ENCODE data around the gene TIMP4. TPM values are rescaled to one million over a fixed set of nuclear protein-coding genes. Genes with fewer than 3 reads are reported as not detected.

TIMP4 gene
- 0.10 TPM in 1 of 2 replicates, not detected in the other for total RNA-seq (2014; rRNA removed; shearing (Covaris generic); ENCODE audit: low replicate concordance)

GRCh38 chr3:12158387-12159226, at the start of gene TIMP4:
TIMP4 (minus strand) TSS chr3:12158912; CDS start chr3:12158840, 72 bp downstream.
- Histone ChIP-seq H3K4me3 (no peak within 1 kb of the TSS), H3K27me3 (no peaks in the 10 kb centered on the region), H3K36me3 (no peaks in the 10 kb centered on the region), H3K9me3 (no peaks in the 10 kb centered on the region)
- DNase-seq = peak; percentile 35

DNA sequence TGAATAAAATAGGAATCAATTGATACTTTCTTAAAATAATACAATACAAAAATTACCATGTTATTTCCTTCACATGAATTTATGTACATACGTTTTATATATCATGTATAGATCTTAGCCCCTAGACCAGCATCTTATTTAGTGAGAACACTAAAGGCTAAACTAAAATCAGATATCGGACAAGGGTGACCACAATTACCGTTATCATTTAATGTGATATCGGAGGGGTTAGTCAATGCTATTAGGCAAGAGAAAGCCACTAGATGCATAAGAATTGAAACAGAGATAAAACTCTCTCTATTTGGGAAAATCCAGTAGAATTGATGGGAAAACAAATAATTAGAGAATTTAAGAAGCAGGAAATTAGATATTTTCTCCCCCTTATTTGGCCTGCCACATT, 46.5 kb upstream of the TIMP4 start:
- Histone ChIP-seq H3K27me3 (no peaks in the 10 kb centered on the region), H3K4me3 (no peak overlapping the region), H3K36me3 (no peaks in the 10 kb centered on the region), H3K9me3 (no peaks in the 10 kb centered on the region)
- DNase-seq = no peak

GRCh38 chr3:12201813-12202212, 43.1 kb upstream of the TIMP4 start:
- DNase-seq = no peak
- Histone ChIP-seq H3K9me3 (no peaks in the 10 kb centered on the region), H3K4me3 (no peak overlapping the region)

DNA sequence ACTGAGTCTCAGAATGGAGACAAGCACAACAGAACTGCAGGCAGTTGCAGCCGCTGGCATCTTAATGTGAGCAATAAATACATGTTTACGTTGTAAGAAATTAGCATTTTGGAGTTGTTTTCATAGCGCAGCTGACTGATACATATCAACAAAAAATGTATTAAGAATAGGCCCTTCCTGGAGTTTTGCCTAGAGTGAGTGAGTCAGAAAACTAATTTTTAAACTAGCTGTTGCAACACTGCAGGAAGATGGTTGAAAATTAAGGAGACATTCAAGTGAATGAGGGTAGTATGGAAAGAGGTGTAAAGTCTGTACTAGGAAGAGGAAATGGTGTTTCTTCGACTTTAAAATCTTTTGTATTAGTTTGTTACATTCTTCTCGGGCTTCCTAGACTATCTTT, 39.6 kb upstream of the TIMP4 start:
- Histone ChIP-seq H3K4me3 (no peak overlapping the region), H3K9me3 (no peaks in the 10 kb centered on the region), H3K36me3 (no peaks in the 10 kb centered on the region), H3K27me3 (no peaks in the 10 kb centered on the region)
- DNase-seq = no peak

More at GRCh38 chr3:12201813-12202212, 43.1 kb upstream of the TIMP4 start:
- H3K27me3 ChIP-seq = no peaks in the 10 kb centered on the region
- H3K36me3 ChIP-seq = no peaks in the 10 kb centered on the region

DNA sequence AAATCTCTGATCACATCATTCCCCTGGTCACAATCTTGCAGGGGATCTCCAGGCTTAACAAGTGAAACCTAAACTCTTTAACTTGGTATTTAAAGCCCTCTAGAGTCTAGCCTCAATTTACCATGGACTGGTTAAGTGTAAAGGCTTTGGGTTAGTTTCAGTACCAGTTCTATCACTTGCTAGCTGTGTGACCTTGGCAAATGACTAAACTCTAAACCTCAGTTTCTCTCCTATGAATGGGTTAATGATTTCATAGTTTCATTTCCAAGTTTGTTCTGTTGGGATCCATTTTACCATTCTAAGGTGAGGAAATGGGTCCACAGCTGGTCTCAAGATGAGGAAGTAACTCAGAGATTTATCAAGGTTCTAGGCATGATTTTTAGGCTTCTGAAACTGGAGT, 38.8 kb upstream of the TIMP4 start:
- Histone ChIP-seq H3K4me3 (no peak overlapping the region), H3K27me3 (no peaks in the 10 kb centered on the region), H3K36me3 (no peaks in the 10 kb centered on the region), H3K9me3 (no peaks in the 10 kb centered on the region)
- DNase-seq = no peak

- no peaks in the 10 kb centered on the region for H3K36me3 ChIP-seq
- no peak overlapping the region for H3K4me3 ChIP-seq
- no peaks in the 10 kb centered on the region for H3K27me3 ChIP-seq
- H3K9me3 ChIP-seq = no peaks in the 10 kb centered on the region
- no peak for DNase-seq
Measured at GRCh38 chr3:12196684-12197083, 38.0 kb upstream of the TIMP4 start.

GRCh38 chr3:12195231-12195630, 36.5 kb upstream of the TIMP4 start:
- Histone ChIP-seq H3K27me3 (no peaks in the 10 kb centered on the region), H3K4me3 (no peak overlapping the region), H3K36me3 (no peaks in the 10 kb centered on the region), H3K9me3 (no peaks in the 10 kb centered on the region)
- no peak for DNase-seq

DNA sequence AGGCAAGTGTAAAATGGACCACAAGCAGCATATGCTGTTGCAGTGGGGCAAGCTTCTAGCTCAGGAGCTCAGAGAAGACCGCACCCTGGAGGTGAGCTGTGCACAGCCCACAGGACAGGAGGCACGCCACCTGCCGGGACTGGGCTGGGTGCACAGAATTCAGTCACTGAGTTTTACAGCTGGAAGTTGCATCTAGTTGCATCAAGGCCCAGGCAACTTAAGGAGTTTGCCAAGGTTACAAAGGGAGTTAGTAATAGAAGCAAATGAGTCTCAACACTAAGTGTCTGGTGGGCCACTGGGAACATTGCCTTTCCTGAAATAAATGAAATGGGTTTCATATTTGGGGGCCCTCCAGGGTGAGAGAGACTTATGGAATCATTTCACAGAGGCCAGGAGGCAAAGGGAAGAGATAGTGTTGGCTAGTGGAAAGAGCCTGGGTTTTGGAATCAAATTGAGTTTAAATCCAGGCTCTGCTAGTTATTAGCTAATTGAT, 36.0 kb upstream of the TIMP4 start:
- Histone ChIP-seq H3K27me3 (no peaks in the 10 kb centered on the region), H3K9me3 (no peaks in the 10 kb centered on the region), H3K4me3 (no peak overlapping the region), H3K36me3 (no peaks in the 10 kb centered on the region)
- peak; percentile 27 for DNase-seq

GRCh38 chr3:12194209-12194608, 35.5 kb upstream of the TIMP4 start:
- Histone ChIP-seq H3K4me3 (no peak overlapping the region), H3K36me3 (no peaks in the 10 kb centered on the region), H3K27me3 (no peaks in the 10 kb centered on the region), H3K9me3 (no peaks in the 10 kb centered on the region)
- no peak for DNase-seq

- DNase-seq = peak; percentile 84
- Histone ChIP-seq H3K27me3 (no peaks in the 10 kb centered on the region), H3K9me3 (no peaks in the 10 kb centered on the region), H3K36me3 (no peaks in the 10 kb centered on the region), H3K4me3 (no peak overlapping the region)
Measured at GRCh38 chr3:12193485-12194165, 34.9 kb upstream of the TIMP4 start.

DNA sequence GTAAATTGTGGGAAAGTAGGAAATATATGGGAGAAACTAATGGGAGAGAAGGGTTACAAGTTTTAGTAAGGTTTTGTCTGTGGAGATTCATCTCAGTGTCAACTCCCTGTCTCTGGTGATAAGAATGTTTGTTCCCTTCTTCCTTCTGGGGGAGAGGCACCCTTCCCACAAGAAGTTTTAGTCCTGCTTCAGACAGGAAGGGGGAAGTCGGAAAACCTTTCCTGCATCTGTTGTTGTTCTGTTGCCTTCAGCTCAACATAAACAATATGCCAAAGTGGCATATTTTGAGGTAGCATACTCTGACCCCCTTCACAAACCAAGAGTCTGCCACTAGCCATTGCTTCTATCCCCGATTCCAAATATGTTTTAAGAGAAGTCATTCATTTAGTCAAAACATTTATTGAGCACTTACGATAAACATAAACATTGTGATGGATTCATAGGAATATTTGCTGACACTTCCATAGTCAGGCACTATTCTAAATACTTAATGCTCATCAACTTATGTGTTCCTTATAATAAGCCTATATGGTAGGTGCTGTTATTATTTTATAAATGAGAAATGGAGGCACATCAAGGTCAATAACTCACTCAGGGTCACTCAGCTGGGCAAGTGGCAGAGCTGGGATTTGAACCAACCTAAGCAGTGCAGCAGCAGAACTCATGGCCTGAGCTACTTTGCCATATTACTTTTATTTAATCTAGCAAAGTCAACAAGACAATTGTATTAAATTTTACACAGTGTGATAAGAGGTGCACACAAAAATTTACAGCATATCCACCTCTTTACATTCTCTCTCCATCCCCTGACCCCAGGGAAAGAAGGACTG, 34.2 kb upstream of the TIMP4 start:
- Histone ChIP-seq H3K36me3 (no peaks in the 10 kb centered on the region), H3K4me3 (no peak overlapping the region), H3K27me3 (no peaks in the 10 kb centered on the region), H3K9me3 (no peaks in the 10 kb centered on the region)
- DNase-seq = no peak

GRCh38 chr3:12192173-12192572, 33.5 kb upstream of the TIMP4 start:
- H3K27me3 ChIP-seq = no peaks in the 10 kb centered on the region
- H3K4me3 ChIP-seq = no peak overlapping the region
- no peak for DNase-seq
- no peaks in the 10 kb centered on the region for H3K9me3 ChIP-seq
- H3K36me3 ChIP-seq = no peaks in the 10 kb centered on the region

DNA sequence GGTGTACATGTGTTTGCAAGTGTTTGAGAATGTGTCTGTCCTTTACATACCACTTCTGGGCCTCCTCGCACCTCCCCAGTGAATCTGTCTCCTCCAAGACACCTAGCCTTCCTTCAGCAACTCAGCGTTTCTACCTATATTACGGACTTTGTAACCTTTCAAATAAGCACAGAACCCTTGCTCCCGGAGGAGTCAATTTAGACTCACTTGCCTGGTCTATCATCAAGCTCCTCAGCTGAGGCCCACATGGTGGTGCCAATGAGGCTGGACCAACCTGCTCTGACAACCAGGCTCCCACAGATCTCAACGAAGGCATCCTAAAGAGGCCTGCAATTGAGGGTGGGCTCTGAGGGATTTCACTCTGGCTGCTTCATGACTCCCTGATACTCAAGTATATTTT, 32.8 kb upstream of the TIMP4 start:
- DNase-seq = no peak
- no peaks in the 10 kb centered on the region for H3K9me3 ChIP-seq
- H3K27me3 ChIP-seq = no peaks in the 10 kb centered on the region
- no peaks in the 10 kb centered on the region for H3K36me3 ChIP-seq
- no peak overlapping the region for H3K4me3 ChIP-seq

DNA sequence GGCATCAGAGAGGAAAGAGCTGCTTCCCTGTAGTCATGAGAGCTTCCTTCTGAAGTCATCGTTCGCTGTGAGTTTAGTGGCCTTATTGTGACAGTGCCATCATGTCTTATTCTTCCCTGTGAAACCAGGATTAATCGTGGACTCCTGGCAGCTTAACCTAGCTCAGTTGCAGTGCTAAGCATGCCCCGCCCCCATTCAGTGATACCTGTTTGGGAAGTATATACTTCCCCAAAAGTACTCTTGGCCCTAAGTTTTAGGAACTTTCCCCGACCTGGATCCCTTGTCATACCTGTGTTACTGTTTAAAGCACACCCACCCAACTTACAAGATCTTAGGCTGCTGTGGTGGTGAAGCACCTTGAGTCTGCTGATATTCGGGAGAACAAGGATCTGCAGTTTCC, 32.1 kb upstream of the TIMP4 start:
- no peak for DNase-seq
- H3K4me3 ChIP-seq = no peak overlapping the region
- no peaks in the 10 kb centered on the region for H3K36me3 ChIP-seq
- H3K9me3 ChIP-seq = no peaks in the 10 kb centered on the region
- no peaks in the 10 kb centered on the region for H3K27me3 ChIP-seq

GRCh38 chr3:12190221-12190807, 31.6 kb upstream of the TIMP4 start:
- H3K9me3 ChIP-seq = no peaks in the 10 kb centered on the region
- no peak for DNase-seq
- H3K36me3 ChIP-seq = no peaks in the 10 kb centered on the region
- no peaks in the 10 kb centered on the region for H3K27me3 ChIP-seq
- no peak overlapping the region for H3K4me3 ChIP-seq

GRCh38 chr3:12188681-12189287, 30.1 kb upstream of the TIMP4 start:
- DNase-seq = no peak
- Histone ChIP-seq H3K36me3 (no peaks in the 10 kb centered on the region), H3K27me3 (no peaks in the 10 kb centered on the region), H3K4me3 (no peak overlapping the region), H3K9me3 (no peaks in the 10 kb centered on the region)

Measured in MG63 (cell line).